Measurements from ENCODE around the gene PPARG. TPM values are rescaled to one million over a fixed set of nuclear protein-coding genes. Genes with fewer than 3 reads are reported as not detected.

Gene PPARG
- polyA plus RNA-seq, 1 of the 3 experiments (the other 2 are of a cell fraction) = 2.8 TPM

- TF ChIP-seq TCF12 (IDR thresholded peaks at IDR 0.05) (peak; percentile 3; the same call in 1 of the 2 replicates), CTCF (IDR thresholded peaks at IDR 0.05) (no peak)
- WGBS (ENCODE audit: low lambda C conversion rate) = 93% methylated on average over 4 of the region's 4 CpGs
- H3K36me3 ChIP-seq (replicated peaks in 1 of 2; ENCODE audit: control insufficient read depth in 1 of 2, insufficient read depth in 2 of 2, low read length in 1 of 2) = no peaks in the 10 kb centered on the region
- H3K4me2 ChIP-seq = no peak overlapping the region; the same call in 1 of the 2 replicates
- no peak overlapping the region for H2AFZ ChIP-seq (ENCODE audit: low read depth)
- no peaks in the 10 kb centered on the region for H3K9me3 ChIP-seq
- no peaks in the 10 kb centered on the region for H3K27me3 ChIP-seq (ENCODE audit: insufficient read depth)
- no peak overlapping the region for H3K9ac ChIP-seq
- no peaks in the 10 kb centered on the region for H3K79me2 ChIP-seq (ENCODE audit: insufficient read depth)
- H3K4me1 ChIP-seq (ENCODE audit: control insufficient read depth in 1 of 2, insufficient read depth in 2 of 2, low read depth in 1 of 2, low read length in 1 of 2) = peaks cover 0 to 8% of the 10 kb centered on the region in 2 experiments; a peak in 1 of 4 replicates
- H3F3A ChIP-seq (replicated peaks; ENCODE audit: insufficient read depth) = peaks cover 22% of the 10 kb centered on the region
- H3K4me3 ChIP-seq (ENCODE audit: low read depth in 2 of 2, low read length in 1 of 2) = no peak overlapping the region
- H3K27ac ChIP-seq (ENCODE audit: low read depth in 2 of 2, low read length in 1 of 2) = peak overlapping the region in 1 of 2 experiments; percentile 67; a peak in 2 of 4 replicates
- POLR2A ChIA-PET = no interaction called here
- H3K9me2 ChIP-seq = no peaks in the 10 kb centered on the region
- CTCF ChIA-PET = interaction anchor here (0.6 to 1.2 kb wide), 3 partner anchors 11 to 27 kb away, joined by 3 read pairs; no protein-coding TSS in a partner anchor
- no peaks in the 10 kb centered on the region for H4K20me1 ChIP-seq (ENCODE audit: insufficient read depth)
- no peak for DNase-seq
Measured at GRCh38 chr3:12401208-12401607, 112.3 kb downstream of the PPARG start.

GRCh38 chr3:12405432-12406272 is 116.8 kb downstream of the PPARG start:
- no peak for DNase-seq
- ChIA-PET POLR2A (no interaction called here), CTCF (no interaction called here)
- no peak overlapping the region for H3K4me3 ChIP-seq (ENCODE audit: low read depth in 2 of 2, low read length in 1 of 2)
- no peaks in the 10 kb centered on the region for H3K27me3 ChIP-seq (ENCODE audit: insufficient read depth)
- no peaks in the 10 kb centered on the region for H3K79me2 ChIP-seq (ENCODE audit: insufficient read depth)
- WGBS (ENCODE audit: low lambda C conversion rate) = 52% methylated on average over 17 of the region's 20 CpGs
- no peak overlapping the region for H2AFZ ChIP-seq (ENCODE audit: low read depth)
- H3K9ac ChIP-seq = no peak overlapping the region; the same call in 1 of the 2 replicates
- H3K9me3 ChIP-seq = no peaks in the 10 kb centered on the region
- H3K27ac ChIP-seq (ENCODE audit: low read depth in 2 of 2, low read length in 1 of 2) = peak overlapping the region in 1 of 2 experiments; percentile 87; a peak in 2 of 4 replicates
- H3K9me2 ChIP-seq = no peaks in the 10 kb centered on the region
- H3K4me2 ChIP-seq = peak overlapping the region; percentile 16; the same call in 1 of the 2 replicates
- H4K20me1 ChIP-seq (ENCODE audit: insufficient read depth) = no peaks in the 10 kb centered on the region
- peaks cover 0 to 4% of the 10 kb centered on the region in 2 experiments; a peak in 2 of 4 replicates for H3K4me1 ChIP-seq (ENCODE audit: control insufficient read depth in 1 of 2, insufficient read depth in 2 of 2, low read depth in 1 of 2, low read length in 1 of 2)
- peaks cover 16% of the 10 kb centered on the region for H3F3A ChIP-seq (replicated peaks; ENCODE audit: insufficient read depth)
- H3K36me3 ChIP-seq (replicated peaks in 1 of 2; ENCODE audit: control insufficient read depth in 1 of 2, insufficient read depth in 2 of 2, low read length in 1 of 2) = no peaks in the 10 kb centered on the region
- no peak for TF ChIP-seq SMC3 (IDR thresholded peaks at IDR 0.05; ENCODE audit: low read depth, low read length)
- no peak for TF ChIP-seq EZH2phosphoT487 (IDR thresholded peaks at IDR 0.05; ENCODE audit: borderline replicate concordance, low read depth)
- peak; percentile 94 for TF ChIP-seq NFIC (IDR thresholded peaks at IDR 0.05; ENCODE audit: borderline replicate concordance)
- peak; percentile 96 for TF ChIP-seq TCF12 (IDR thresholded peaks at IDR 0.05)
- TF ChIP-seq RXRA (IDR thresholded peaks at IDR 0.05; ENCODE audit: borderline replicate concordance, low read depth) = peak; percentile 95
- TF ChIP-seq USF1 (IDR thresholded peaks at IDR 0.05; ENCODE audit: borderline replicate concordance, low read depth) = no peak; the same call in 1 of the 2 replicates
- TF ChIP-seq FOXJ3 (CRISPR knock-in tag; IDR thresholded peaks at IDR 0.05) = no peak
- no peak for TF ChIP-seq IRF3 (IDR thresholded peaks at IDR 0.05; ENCODE audit: low read depth, low read length)
- TF ChIP-seq JUND (IDR thresholded peaks at IDR 0.05) = peak; percentile 94
- no peak for TF ChIP-seq NRF1 (IDR thresholded peaks at IDR 0.05; ENCODE audit: low read depth, low read length)
- TF ChIP-seq RFX5 (IDR thresholded peaks at IDR 0.05; ENCODE audit: low read length) = no peak
- peak; percentile 53; the same call in 1 of the 2 replicates for TF ChIP-seq POLR2AphosphoS5 (IDR thresholded peaks at IDR 0.05; ENCODE audit: low read depth, low read length)
- TF ChIP-seq PBX3 (IDR thresholded peaks at IDR 0.05) = peak; percentile 93
- TF ChIP-seq RCOR1 (IDR thresholded peaks at IDR 0.05; ENCODE audit: low read length) = no peak
- no peak for TF ChIP-seq GATA2 (CRISPR knock-in tag; IDR thresholded peaks at IDR 0.05)
- peak; percentile 77 for TF ChIP-seq TEAD4 (IDR thresholded peaks at IDR 0.05; ENCODE audit: borderline replicate concordance, insufficient read depth)
- no peak; the same call in 1 of the 2 replicates for TF ChIP-seq SIN3A (IDR thresholded peaks at IDR 0.05; ENCODE audit: borderline replicate concordance, low read depth, low read length)
- no peak for TF ChIP-seq RAD21 (IDR thresholded peaks at IDR 0.05; ENCODE audit: low read length)
- TF ChIP-seq MEF2A (IDR thresholded peaks at IDR 0.05; ENCODE audit: borderline replicate concordance, low read depth) = peak; percentile 60; the same call in 1 of the 2 replicates
- TF ChIP-seq TAF1 (IDR thresholded peaks at IDR 0.05; ENCODE audit: borderline replicate concordance, low read depth, low read length) = no peak

Measured in SK-N-SH (cell line).